Frontal cortex (tissue), 4 donors: Measurements from ENCODE around the gene MAPK8. TPM values are rescaled to one million over a fixed set of nuclear protein-coding genes. Genes with fewer than 3 reads are reported as not detected.
"Not testable (repeated sequence)": the region's sequence is repeated elsewhere in the genome, so short reads cannot be mapped to it uniquely, and the experiment has no call there.

Experiments used
- DNase-seq, 2 donors: peaks; one replicate each; pipeline ENCODE4 v3.0.0; 2012; ENCODE audit warnings: low spot score in 2 of 2
- FAIRE-seq: peaks from 2 replicates; lab custom pipeline; 2012; peaks lifted over from hg19 to GRCh38; lab: Jason Lieb, UNC
- total RNA-seq: library from RNA; depleted of rRNA; stranded (reverse); fragments of >200 nt; gene quantifications from one replicate; pipeline ENCODE4 v1.2.3, GENCODE V29; 2014
- donor health status: control.
- donor health status: control.
- donor health status: control.

MAPK8 gene
- total RNA-seq, 1 donor from 2014 or later = 241 TPM

DNA sequence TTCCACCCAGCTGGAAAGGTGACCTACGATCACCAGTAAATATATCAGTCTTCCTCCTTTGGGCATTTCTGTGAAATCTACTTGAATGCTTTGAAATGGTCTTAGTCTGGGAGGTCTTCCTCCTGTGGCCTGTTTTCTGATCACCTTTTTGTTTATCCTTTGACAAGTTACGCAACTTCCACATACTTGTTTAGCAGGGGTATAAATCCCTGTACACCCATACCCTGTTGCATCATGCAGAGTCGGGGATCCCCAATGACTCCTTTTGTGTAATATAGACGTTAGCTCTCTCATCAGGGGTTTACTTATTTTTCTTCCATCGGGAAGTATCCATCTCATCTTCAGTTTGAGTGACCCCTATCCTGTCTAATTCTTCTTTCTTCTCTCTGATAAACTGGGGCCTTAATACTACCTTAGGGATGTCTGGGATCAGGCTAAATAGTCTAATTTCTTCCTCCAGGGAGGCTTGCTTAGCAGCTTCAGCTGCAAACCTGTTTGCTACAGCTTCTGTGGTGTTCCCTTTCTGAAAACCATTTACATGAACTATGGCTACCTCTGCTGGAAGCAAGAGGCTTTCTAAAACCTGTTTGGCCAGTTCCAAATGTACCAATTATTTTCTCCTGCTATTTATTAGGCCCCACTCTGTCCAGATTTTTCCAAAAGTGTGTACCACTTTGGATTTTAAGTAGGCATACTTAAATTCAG is 25.8 kb downstream of the MAPK8 start:
- FAIRE-seq (no peak), DNase-seq (no peak)

DNA sequence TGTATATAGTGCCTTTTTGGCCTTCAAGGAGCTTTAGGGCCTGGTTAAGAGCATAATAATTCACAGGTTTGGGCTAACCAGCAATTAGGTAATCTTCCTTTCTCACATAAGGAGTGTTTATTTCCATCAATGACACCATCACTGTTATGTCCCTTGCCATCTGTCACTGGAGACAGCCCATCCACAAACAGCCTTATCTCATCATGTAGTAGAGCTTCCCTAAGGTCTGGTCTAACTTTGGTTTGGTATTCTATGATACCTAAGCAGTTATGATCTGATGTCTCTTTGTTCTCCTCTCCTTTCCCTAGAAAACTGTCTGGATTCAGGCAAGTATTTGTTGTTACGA is 26.4 kb downstream of the MAPK8 start:
- DNase-seq = no peak
- FAIRE-seq = no peak

DNA sequence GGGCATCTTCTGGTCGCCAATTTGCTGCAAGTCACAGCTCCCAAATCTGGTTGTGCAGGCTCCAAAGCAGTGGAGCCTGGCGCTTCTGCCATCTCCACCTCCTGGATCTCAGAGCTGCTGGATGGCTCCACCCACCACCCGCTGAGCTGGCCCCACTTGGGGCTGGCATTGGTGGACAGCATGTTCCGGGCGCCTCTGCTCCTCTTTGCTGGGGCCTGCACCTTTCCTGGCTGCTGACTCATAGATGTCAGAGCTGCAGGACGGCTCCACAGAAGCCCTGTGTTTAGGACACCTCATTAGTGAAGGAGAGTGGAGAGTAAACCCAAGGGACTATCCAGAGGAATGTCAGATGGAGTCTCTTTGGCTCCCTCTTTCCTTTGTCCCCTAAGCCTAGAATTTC is 27.4 kb downstream of the MAPK8 start:
- FAIRE-seq (no peak), DNase-seq (no peak)

DNA sequence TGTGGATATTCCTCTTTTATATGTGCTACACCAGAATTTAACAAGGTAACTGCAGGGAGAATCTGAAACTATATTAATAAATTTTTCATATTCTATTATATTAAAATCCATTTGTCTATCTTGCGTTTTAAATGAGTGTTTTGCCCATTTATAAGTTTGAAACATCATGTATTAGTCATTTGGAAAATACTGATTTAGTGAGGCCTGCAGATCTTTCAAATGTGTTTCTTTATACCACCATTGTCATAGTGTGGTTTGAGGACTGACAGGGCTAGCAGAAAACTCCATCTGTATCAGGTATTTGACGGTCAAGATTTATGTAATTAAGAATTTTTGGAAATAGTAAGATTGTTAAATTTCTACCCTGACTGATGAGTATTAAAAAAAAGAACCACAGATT is 29.3 kb downstream of the MAPK8 start:
- DNase-seq (no peak), FAIRE-seq (no peak)

DNA sequence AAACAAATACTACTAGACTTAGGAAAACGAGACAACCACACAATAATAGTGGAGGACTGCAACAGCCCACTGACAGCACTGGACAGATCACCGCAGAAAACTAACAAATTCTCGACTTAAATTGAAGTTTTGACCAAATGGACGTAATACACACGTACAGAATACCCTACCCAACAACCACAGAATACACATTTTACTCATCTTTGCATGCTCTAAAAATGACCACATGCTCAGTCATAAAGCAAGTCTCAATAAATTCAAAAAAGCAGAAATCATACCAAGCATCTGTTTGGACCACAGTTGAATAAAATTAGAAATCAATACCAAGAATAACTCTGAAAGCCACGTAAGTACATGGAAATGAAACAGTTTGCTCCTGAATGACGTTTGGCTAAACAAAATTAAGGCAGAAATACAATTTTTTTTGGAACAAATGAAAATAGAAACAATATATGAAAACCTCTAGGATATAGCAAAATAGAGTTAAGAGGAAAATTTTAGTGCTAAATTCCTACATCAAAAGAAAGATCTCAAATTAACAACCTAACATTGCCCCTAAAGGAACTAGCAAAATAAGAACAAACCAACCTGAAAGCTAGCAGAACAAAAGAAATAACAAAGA is 30.6 kb downstream of the MAPK8 start:
- FAIRE-seq (no peak), DNase-seq (no peak)

DNA sequence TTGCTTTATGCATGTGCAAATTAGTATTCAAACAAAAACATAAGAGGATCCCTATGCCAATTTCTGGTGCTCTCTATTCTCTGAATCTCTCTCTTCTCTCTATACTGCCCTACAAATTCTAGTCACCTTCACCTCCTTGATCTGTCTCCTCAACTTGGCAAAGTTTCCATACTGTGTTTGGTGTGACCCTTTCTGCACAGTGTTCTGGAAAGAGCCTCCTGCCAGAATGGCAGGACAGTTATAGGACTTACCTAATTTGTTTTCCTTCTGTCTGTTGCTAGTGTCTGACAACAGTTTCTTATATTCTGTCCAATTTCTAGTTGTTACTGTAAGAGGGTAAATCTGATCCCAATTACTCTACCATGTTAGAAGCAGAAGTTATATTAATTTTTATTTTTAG is 34.3 kb downstream of the MAPK8 start:
- no peak for DNase-seq
- no peak for FAIRE-seq

DNA sequence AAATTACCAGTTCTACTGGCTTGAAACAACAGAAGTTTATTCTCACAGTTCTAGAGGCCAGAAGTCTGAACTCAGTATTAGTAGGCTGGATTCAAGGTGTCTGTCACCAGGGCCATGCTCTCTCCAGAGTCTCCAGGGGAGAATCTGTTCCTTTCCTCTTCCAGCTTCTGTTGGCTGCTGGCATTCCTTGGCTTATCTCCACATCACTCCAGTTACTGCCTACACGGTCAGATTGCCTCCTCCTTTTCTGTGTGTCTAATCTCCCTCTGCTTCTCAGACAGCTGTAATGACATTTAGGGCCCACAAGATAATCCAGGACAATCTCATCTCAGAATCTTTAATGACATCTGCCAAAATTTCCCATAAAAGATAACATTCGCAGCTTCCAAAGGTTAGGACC is 36.6 kb downstream of the MAPK8 start:
- DNase-seq (no peak), FAIRE-seq (no peak)

DNA sequence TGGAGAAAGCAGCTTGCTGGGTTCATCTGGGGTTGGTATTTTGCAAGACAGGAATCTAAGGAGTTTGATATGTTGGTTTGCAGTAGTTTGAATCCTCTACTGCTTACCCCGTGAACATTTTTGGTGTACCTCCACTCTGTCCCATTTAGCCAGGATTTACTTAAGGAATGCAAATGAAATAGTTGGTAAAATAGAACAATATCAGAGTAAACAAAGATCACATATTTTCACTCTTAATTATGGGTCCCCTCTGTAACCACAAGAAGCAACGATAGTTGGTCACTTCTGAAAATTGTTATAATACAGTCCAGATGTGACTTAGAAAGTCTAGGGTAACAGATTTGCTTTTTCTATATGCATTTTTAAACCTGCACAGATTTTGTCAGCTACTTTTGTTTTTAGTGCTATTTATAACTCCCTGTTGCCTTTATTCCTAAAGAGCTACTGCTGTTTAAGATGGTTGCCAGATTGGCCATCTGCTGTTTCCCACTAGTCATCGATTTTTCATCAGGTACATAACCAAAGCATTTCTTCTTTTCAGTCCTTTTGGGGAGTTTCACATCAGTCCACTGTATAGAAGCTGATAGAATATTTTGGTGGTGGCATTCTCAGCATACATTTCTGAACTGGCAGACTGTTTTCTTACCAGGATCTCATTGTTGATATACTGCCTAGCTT is 37.6 kb downstream of the MAPK8 start:
- FAIRE-seq = no peak
- no peak for DNase-seq

DNA sequence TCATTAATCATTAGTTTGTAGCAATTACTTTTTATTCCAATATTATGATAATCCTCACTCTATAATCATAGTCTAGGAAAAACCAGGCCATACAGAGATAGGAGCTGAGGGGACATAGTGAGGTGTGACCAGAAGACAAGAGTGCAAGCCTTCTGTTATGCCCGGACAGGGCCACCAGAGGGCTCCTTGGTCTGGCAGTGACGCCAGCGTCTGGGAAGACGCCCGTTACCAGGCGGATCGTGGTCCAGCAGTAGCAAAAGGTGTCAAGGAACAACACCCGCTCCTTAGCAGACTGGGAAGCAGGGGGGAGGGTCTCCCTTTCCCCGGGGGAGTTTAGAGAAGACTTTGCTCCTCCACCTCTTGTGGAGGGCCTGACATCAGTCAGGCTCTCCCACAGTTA is 39.8 kb downstream of the MAPK8 start:
- not testable (repeated sequence) for FAIRE-seq, DNase-seq

DNA sequence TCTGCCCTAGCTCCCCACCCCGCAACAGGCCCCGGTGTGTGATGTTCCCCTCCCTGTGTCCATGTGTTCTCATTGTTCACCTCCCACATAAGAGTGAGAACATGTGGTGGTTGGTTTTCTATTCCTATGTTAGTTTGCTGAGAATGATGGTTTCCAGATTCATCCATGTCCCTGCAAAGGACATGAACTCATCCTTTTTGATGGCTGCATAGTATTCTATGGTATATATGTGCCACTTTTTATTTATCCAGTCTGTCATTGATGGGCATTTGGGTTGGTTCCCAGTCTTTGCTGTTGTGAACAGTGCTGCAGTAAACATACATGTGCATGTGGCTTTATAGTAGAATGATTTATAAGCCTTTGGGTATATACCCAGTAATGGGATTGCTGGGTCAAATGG is 41.1 kb downstream of the MAPK8 start:
- not testable (repeated sequence) for FAIRE-seq

DNA sequence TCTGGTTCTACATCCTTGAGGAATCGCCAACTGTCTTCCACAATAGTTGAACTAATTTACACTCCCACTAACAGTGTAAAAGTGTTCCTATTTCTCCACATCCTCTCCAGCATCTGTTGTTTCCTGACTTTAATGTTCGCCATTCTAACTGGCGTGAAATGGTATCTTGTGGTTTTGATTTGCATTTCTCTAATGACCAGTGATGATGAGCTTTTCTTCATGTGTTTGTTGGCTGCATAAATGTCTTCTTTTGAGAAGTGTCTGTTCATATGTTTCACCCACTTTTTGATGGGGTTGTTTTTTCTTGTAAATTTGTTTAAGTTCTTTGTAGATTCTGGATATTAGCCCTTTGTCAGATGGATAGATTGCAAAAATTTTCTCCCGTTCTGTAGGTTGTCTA is 41.5 kb downstream of the MAPK8 start:
- FAIRE-seq, DNase-seq: not testable (repeated sequence)

More for the DNA sequence above, 41.1 kb downstream of the MAPK8 start:
- DNase-seq = not testable (repeated sequence)

DNA sequence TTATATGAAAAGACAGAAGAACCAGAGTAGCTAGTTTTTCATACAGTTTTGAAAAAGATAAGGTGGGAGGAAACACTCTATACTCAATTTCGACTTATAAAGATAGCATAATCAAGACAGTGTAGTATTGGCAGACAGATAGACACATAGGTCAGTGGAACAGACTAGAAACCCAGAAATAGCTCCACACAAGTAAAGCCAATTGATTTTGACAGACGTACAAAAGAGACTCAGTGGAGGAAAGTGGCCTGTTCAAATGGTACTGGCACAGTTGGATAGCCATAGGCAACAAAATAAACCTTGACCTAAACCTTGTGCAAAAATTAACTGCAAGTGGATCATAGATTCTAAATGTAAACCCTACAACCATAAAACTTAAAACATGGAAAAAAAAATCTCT is 46.8 kb downstream of the MAPK8 start:
- DNase-seq (no peak), FAIRE-seq (no peak)

DNA sequence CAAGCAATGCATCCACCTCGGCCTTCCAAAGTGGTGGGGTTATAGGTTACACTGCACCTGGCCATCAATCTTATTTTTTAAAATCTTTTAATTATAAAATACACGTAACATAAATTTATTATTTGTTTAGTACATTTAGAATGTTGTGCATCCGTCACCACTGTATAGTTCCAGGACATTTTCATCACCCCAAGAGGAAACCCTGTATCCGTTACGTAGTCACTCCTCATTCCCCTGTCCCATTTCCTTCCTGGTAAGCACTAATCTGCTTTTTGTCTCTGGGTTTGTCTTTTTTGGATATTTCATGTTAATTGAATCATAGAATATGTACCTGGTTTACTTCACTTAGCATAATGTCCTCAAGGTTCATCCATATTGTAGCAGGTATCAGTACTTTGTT is 51.2 kb downstream of the MAPK8 start:
- FAIRE-seq = no peak
- DNase-seq = no peak

DNA sequence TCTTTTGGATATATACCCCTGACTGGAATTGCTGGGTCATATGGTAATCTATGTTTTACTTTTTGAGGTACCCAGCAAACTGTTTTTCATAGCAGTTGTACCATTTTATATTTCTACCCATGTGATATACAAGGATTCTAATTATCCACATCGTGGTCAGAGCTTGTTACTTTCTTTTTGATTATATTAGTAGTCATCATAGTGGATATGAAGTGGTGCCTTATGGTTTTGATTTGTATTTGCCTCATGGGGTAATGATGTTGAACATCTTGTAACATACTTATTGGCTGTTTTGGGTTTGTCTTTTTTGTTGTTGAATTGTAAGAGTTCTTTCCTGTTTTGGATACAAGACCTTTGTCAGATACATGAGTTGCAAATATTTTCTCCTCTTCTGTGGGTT is 51.7 kb downstream of the MAPK8 start:
- DNase-seq = no peak
- no peak for FAIRE-seq

DNA sequence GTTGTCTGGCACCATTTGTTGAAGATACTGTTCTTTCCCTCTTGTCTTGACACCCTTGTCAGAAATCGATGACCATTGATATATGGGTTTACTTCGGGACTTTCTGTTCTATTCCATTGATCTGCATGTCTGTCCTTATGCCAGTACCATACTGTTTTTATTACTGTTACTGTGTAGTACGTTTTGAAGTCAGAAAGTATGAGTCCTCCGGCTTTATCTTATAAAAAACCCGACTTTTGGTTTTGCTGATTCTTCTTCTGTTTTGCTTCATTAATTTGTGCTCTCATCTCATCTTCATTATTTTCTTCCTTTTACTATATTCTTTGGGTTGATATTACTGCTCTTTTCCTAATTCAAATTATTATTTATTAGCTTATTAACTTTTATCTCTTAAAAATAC is 52.4 kb downstream of the MAPK8 start:
- DNase-seq (no peak), FAIRE-seq (no peak)

DNA sequence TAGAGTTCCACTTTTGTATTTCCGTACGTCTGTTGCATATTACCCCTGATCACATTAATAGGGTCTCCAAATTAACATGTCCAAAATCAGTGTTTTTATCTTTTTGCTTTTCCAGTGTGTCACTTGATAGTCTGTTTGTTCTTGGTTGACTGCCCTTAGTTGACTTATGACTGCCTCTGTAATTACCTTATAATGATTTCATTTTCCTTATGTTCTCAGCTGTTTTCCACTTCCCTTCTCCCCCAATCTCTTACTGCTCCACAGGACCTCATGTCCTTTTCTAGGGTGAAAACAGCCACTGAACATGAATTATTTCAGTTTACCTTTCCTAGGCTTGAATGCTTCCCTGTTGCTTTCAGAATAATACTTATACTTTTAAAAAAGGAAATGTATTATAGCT is 54.7 kb downstream of the MAPK8 start:
- FAIRE-seq (no peak), DNase-seq (no peak)

DNA sequence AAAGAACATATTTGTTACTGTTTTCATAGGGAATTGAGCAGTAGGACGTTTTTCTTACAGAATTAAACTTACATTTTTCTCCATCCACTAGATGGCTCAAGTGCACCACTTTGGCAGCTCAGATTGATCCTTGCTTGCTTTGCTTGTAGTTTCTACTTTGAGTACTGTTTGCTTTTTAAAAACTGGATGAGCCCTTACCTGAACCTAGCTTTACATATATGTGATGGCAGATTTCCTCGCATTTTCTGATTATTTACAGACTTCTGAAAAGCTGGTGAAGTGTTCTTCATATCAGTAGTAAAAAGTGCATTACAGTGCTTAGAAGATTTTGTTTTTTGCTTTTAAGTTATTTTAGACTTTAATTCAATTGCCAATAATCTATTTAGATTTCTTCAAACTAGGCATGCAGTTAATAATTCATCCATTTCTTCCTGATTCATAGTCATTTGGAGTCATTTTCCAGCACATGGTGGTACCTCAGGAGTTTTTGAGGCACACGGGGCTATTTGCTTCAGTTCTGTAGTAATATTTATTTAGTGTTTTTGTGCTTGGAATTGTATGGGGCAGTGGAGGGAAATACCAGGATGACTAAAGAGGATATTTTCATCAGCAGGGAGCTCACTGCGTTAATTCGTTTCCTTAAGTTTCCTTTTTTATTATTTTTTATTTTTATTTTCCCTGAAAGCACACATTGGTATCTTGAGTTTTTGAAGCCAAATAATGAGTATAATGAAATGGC is 57.3 kb downstream of the MAPK8 start:
- FAIRE-seq = peak; percentile 95
- DNase-seq = peak; percentile 4 to 23

DNA sequence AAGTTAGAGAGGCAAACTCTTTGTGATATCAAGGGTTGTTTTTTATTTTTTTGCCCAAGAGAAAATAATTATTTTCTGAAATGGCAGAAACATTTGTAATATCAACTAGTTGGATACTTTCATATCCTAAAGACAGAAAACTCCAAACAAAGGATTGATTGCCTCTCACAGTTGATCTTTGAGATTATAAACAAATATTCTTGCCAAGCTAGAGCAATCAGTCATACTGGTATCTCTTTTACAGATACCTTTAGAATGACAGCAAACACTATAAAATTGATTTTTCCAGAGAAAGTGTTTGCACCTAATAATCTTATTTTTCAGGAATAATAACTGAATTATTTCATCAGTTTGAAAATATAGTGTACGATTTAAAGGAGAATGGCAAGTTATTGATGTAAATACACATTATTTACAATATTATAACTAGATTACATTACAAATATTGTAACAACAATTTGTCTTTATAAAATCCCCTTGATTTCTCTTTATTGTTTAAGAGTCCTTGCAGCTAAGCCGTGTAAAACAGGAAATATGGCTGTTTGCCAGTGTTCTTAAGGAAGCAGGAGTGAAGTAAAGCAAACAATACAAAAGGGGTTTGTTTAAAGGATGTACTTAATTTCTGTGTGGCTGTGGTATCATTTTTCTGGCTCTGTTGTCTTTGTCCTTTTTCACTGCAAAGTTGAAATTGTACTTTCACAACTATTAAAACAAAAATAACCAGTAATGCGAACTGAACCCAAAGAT is 58.4 kb downstream of the MAPK8 start:
- peak; percentile 54 for FAIRE-seq
- no peak for DNase-seq

DNA sequence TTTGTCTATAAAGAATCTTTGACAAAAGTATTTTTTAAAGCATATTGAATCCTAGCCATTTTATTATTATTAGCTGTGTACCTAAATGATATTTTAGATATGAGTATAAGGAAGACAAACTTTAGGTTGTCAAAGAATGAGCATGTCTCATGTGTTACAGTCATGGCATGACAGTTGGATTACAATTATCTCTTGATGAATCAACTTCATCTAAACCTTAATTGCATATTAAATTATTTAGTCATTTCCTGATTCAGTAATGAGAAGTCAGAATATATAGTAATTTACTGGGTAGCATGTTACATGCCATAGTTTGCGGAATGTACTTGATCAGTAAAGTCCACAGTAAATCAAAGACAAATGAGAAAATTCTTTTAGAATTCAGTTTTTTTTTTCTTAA is 59.2 kb downstream of the MAPK8 start:
- DNase-seq = no peak
- no peak for FAIRE-seq

DNA sequence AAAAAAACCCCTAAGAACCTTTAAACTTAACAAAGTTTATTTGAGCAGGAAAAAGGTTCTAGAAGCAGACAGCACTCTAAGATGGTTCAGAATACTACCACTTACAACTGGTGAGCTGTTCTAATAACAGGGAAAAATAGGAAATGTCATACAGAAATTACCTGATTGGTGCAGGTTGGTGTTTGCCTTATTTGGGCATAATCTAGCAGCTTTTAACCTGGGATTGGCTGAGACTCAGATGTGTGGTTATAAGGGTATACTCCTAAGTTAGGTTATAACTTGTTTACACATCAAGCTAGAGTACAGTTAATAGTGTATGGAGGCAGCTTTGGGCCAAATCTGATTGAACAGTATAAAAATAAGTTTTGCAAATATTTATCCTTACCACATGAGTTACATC is 59.8 kb downstream of the MAPK8 start:
- DNase-seq (no peak), FAIRE-seq (no peak)
